MCF 10A (cell line): Measurements from ENCODE around the gene COL23A1. TPM values are rescaled to one million over a fixed set of nuclear protein-coding genes. Genes with fewer than 3 reads are reported as not detected.

Source experiments
- BruUV-seq: library from RNA; stranded (reverse); fragments of 400-500 nt; replicated peaks from 2 replicates; lab custom pipeline; 2021; lab: Mats Ljungman, UMichigan
- CTCF ChIA-PET: fragments of 300-600 bp; sonication (Branson Sonifier 250); formaldehyde crosslinking; extraction: SDS; loops from one replicate; lab custom pipeline; 2021; ENCODE audit warnings: antibody characterized with exemption, inconsistent platforms; lab: Yijun Ruan, JAX
- POLR2A ChIA-PET: fragments of 300-600, 350-650 bp; sonication (Branson Sonifier 250); formaldehyde crosslinking; extraction: SDS; loops from one replicate; lab custom pipeline; 2020; ENCODE audit warnings: antibody characterized with exemption, inconsistent platforms; lab: Yijun Ruan, JAX
- DNase-seq: peaks from one replicate; pipeline ENCODE4 v3.0.0-alpha.2; 2018; ENCODE audit not compliant: unreplicated experiment
- H3K27ac Mint-ChIP-seq: one replicate; pipeline ENCODE4 v1.8.0; 2022; ENCODE audit warnings: mild to moderate bottlenecking, low read depth, mixed read lengths; ENCODE audit not compliant: unreplicated experiment
- H3K27me3 Mint-ChIP-seq: one replicate; pipeline ENCODE4 v1.8.0; 2022; ENCODE audit warnings: mixed read lengths; ENCODE audit not compliant: insufficient read depth, unreplicated experiment
- H3K36me3 Mint-ChIP-seq: one replicate; pipeline ENCODE4 v1.8.0; 2022; ENCODE audit warnings: mild to moderate bottlenecking, moderate library complexity, mixed read lengths; ENCODE audit not compliant: insufficient read depth, unreplicated experiment
- H3K4me1 Mint-ChIP-seq: one replicate; pipeline ENCODE4 v1.8.0; 2022; ENCODE audit warnings: mixed read lengths; ENCODE audit not compliant: insufficient read depth, unreplicated experiment
- H3K4me3 Mint-ChIP-seq: one replicate; pipeline ENCODE4 v1.8.0; 2022; ENCODE audit warnings: mild to moderate bottlenecking, moderate library complexity, mixed read lengths; ENCODE audit not compliant: unreplicated experiment
- H3K9me3 Mint-ChIP-seq: one replicate; pipeline ENCODE4 v1.8.0; 2022; ENCODE audit warnings: mixed read lengths; ENCODE audit not compliant: unreplicated experiment
- intact Hi-C: fragments of 100-400 bp; cut with micrococcal nuclease; formaldehyde crosslinking; loops from 2 replicates; pipeline ENCODE4 v1.14.1; 2022
- total RNA-seq: library from RNA; stranded (reverse); gene quantifications from 2 replicates; pipeline ENCODE4 v1.2.3, GENCODE V29; 2022
- TF ChIP-seq, protein P1 (sequence below): fragments of 200-600 bp; IDR thresholded peaks from one replicate; pipeline ENCODE4 v1.8.0; 2022; ENCODE audit warnings: antibody characterized with exemption, mild to moderate bottlenecking; ENCODE audit not compliant: unreplicated experiment

Gene COL23A1
- total RNA-seq, 1 experiment from 2014 or later, result not detected

DNA sequence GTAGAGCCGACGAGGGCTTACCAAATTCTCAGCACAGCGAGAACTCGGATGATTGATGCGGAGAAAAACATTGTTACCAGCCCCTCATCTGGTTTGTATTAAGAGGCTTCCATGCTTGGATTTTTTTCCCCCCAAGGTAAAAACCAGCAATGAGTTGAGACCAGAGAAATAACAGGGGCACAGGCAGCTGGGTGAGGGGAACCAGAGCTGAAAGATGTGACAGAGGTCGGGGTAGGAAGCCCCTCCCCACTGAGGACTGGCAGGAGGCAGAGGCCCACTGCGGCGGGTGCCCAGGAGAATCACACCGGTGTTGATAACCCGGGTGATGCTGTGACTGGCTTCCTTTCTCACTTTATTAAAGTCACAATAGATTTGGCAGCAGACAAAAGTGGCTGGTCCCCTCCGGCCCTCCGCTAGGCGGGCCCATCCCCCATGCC lies 241.1 kb downstream of the COL23A1 start:
- Mint-ChIP-seq H3K27me3 (no peaks in the 10 kb centered on the region), H3K9me3 (no peaks in the 10 kb centered on the region), H3K4me3 (no peak overlapping the region), H3K36me3 (no peaks in the 10 kb centered on the region), H3K27ac (peak overlapping the region; percentile 49), H3K4me1 (peaks cover 15% of the 10 kb centered on the region)
- no TSS peak for BruUV-seq
- DNase-seq, result no peak
- CTCF ChIA-PET, result no interaction called here
- TF ChIP-seq, protein P1, sequence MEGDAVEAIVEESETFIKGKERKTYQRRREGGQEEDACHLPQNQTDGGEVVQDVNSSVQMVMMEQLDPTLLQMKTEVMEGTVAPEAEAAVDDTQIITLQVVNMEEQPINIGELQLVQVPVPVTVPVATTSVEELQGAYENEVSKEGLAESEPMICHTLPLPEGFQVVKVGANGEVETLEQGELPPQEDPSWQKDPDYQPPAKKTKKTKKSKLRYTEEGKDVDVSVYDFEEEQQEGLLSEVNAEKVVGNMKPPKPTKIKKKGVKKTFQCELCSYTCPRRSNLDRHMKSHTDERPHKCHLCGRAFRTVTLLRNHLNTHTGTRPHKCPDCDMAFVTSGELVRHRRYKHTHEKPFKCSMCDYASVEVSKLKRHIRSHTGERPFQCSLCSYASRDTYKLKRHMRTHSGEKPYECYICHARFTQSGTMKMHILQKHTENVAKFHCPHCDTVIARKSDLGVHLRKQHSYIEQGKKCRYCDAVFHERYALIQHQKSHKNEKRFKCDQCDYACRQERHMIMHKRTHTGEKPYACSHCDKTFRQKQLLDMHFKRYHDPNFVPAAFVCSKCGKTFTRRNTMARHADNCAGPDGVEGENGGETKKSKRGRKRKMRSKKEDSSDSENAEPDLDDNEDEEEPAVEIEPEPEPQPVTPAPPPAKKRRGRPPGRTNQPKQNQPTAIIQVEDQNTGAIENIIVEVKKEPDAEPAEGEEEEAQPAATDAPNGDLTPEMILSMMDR, result no peak
- POLR2A ChIA-PET, result interaction anchor here (0.9 kb wide), 1 partner anchor 8 kb away, joined by 3 read pairs; no protein-coding TSS in a partner anchor
- intact Hi-C loops, result no loop called here

DNA sequence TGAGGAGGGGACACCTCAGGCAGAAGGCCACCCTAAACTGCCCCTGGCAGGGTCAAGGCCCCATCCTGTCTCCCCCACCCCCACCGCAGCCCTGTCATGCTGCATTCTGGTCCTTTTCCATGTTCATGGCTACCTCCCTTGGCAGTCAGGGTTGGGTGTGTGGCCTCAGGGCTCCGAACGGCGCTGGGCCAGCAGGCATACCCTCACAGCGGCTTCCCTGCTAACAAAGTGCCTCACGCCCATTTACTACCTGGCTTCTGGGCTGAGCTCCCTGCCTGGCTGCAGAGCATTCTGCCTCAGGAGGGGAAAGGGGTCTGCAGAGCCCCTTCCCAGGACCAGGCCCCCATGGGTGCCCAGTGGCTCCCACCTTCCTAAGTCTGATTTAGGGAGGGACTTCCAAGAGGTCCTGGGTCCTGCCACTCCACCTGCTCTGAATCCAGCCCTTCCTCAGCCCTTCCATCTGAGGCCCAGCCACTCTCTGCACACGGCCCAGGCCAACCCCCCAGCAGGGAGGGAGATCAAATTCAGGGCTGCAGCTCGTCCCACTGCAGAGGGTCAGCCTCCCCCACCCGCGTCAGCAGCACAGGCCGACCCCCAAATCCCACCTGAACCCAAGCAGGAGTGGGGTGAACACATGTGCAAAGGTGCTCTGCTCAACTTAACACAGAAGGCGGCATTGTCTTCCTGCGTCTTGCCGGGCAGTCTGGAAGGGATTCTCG lies 241.7 kb downstream of the COL23A1 start:
- Mint-ChIP-seq H3K9me3 (no peaks in the 10 kb centered on the region), H3K27ac (peak overlapping the region; percentile 49), H3K27me3 (no peaks in the 10 kb centered on the region), H3K4me3 (no peak overlapping the region), H3K36me3 (no peaks in the 10 kb centered on the region), H3K4me1 (peaks cover 15% of the 10 kb centered on the region)
- intact Hi-C loops, result no loop called here
- no peak for DNase-seq
- BruUV-seq, result no TSS peak
- ChIA-PET POLR2A (no interaction called here), CTCF (interaction anchor here (1.1 kb wide), 1 partner anchor 34 kb away, joined by 4 read pairs; no protein-coding TSS in a partner anchor)
- TF ChIP-seq, protein P1, result no peak

DNA sequence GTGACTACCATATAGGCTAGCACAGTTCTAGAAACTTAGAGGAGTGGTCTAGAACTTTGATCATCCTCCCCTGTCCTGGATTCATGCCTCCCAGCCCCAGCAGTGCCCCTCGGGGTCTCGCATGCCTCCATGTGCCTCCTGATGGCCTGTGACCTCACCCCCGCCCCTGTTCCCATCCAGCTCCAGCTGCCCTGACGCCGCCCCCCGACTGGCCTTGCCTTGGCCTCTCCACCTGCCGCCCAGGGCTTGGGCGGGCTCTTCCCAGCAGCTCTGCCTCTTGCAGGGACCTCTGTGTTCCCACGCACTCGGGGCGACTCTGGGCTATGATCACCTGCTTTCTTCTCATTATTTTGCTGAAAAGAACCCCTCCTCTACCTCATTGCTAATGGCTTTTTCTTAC lies 242.2 kb downstream of the COL23A1 start:
- intact Hi-C loops, result no loop called here
- POLR2A ChIA-PET, result no interaction called here

More for the DNA sequence above, 242.2 kb downstream of the COL23A1 start:
- H3K4me1 Mint-ChIP-seq, result peaks cover 15% of the 10 kb centered on the region
- no peaks in the 10 kb centered on the region for H3K27me3 Mint-ChIP-seq
- peak overlapping the region; percentile 49 for H3K27ac Mint-ChIP-seq
- CTCF ChIA-PET, result interaction anchor here (0.6 to 1.1 kb wide), 2 partner anchors 33 to 1597 kb away, joined by 4 read pairs; no protein-coding TSS in a partner anchor
- no peak overlapping the region for H3K4me3 Mint-ChIP-seq
- BruUV-seq, result no TSS peak
- no peaks in the 10 kb centered on the region for H3K9me3 Mint-ChIP-seq
- no peak for DNase-seq
- H3K36me3 Mint-ChIP-seq, result peaks cover 1% of the 10 kb centered on the region
- TF ChIP-seq, protein P1, result no peak
